ENCODE data around the gene COX7A2L.
"Not testable (repeated sequence)": the region's sequence is repeated elsewhere in the genome, so short reads cannot be mapped to it uniquely, and the experiment has no call there.

COX7A2L gene

DNA sequence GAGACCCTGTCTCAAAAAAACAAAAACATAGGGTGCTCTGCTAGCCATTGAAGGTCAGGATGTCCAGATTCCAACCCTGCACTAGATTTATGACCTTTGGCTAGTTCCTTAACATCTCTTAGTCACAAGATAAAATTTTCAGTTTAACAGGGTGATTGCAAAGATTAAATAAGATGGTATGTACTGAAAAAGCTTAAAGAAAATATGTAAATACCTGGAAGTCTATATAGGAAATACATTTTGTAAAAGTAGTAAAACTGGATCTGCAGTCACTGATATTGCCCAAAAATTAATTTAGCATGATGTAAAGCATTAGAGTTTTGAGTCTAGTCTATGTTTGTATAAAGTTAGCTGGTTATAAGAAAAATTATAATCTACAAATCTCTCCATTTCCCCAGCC, 5.4 kb upstream of the COX7A2L start:
- DNase-seq = no peak

DNA sequence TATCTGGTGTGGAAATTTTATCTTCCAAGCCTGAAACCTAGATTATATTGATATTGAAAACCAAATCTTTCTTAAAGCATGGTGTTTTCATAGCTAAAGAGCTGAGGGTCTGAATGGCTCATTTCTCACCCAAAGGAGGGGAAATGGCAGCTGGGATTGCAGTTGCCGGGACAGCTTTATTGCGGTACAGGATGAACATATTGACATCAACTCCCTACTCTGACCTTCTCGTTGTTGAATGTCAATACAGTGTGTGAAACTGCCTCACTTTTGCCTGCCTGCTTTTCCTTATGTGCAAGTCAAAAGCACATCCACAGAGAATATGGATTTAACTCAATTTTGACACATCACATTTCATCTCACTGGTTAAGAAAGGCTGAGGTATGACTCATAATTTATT, 3.6 kb upstream of the COX7A2L start:
- no peak for DNase-seq

DNA sequence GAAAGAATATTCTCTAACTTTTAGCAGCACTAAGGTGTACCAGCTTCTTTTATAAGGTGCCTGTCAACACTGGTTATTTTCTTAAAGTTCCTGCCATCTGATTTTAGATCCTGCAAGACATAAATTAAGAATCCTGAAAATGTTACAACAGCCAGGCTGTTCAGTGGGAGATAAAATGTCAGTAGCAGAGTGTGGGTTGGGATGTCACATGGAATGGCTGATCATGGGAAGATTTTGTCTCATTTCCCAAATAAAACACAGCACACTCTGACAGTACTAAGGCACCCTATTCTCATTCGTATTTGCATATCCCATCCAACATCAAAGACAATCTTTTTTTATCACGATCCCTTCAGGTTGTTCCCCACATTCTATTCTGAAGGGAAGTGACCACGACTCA, 2.4 kb upstream of the COX7A2L start:
- no peak for DNase-seq

DNA sequence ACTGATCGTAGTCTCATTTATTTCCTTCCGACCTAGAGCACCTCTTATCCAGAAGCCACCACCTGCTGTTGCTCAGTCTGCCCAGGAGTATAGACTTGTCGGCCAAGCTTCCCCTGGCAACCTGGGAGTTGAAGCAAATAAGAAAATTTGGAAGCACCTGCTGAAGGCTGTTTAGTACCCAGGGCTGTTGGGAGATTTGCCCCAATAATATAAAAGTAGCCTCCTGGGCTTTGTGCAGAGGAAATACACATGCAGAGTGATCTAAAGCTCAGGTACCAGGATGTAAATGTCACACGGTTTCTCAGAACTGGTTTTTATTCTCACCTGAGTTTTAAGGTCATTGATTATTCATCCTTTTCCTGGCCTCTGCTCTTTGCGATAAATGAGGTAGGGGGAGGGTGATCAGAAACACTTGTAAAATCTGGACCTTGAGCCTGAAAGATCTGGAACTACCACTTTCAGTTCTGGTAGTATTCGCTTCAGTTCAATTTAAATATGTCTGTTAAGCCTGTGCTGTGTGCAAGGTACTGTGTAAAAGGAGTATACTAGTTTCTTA, 789 bp upstream of the COX7A2L start:
- DNase-seq = no peak

DNA sequence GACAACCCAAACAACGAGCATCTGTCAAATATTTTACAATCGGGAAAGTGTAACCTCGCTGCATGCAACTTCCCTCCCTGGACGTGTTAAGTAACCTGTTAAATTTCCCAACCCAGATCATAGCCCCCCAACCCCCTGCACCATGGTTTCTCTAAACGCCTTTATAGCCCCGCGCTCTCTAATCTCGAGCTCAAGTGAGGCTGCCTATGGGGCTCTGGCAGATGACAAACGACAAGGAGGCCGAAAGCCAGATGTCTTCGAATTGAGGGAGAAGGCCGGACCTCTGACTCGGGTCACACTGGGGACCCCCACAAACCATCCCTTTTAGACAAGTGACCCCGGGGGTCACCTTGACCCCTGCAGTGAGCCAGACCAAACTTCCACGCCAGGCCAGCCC, 526 bp downstream of the COX7A2L start:
- peak in 1 of 2 donors; percentile 10 for DNase-seq

DNA sequence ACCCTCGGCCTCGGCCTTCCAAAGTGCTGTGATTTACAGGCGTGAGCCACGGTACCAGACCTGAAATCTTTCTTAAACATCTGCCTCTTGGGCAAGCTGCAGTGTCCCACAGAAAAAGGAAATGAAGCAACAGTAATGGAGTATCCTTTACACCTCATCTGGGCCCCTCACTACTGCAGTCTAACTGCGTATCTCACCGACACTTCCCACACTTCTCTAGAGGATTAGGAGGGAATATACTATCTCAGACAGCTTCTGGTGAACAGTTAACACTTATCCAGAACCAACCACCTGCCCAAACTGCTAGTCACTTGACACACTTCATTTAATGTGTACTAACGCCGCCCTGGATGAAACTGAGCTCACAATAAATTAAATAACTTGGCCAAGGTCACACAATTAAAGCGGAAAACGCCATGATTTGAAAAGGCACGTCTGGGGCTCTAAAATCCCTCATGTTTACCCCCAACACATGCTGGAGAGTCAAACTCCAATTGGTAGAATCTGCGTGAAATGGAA, 993 bp downstream of the COX7A2L start:
- DNase-seq = peak; percentile 6 to 30

DNA sequence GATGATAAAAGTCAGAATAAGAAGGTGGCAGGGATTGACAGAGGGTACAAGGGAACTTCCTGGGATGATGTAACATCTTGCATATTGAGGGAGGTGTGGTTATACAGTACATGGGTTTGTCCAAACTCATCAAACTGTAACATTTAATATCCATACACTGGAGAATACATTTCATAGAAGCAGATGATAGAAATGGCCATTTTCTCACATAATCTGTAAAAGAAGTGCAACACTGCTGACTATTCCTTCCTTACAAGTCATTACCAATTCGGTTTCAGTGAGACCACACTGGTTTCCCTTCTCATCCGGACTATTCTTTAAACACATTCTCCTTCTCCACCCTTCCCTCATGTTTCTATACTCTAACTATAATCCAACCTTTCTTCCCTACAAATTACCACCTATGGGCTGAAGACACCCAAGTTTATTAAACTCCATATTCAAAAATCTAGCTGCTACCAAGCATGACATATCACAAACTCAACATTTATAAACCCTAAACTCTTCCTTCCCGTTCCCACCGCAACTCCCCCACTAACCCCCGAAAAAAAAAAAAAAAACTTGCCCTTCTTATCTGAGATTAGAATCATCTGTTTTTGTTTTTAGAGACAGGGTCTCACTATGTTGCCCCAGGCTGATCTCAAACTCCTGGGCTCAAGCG, 1.6 kb downstream of the COX7A2L start:
- DNase-seq = peak in 1 of 2 donors; percentile 7

DNA sequence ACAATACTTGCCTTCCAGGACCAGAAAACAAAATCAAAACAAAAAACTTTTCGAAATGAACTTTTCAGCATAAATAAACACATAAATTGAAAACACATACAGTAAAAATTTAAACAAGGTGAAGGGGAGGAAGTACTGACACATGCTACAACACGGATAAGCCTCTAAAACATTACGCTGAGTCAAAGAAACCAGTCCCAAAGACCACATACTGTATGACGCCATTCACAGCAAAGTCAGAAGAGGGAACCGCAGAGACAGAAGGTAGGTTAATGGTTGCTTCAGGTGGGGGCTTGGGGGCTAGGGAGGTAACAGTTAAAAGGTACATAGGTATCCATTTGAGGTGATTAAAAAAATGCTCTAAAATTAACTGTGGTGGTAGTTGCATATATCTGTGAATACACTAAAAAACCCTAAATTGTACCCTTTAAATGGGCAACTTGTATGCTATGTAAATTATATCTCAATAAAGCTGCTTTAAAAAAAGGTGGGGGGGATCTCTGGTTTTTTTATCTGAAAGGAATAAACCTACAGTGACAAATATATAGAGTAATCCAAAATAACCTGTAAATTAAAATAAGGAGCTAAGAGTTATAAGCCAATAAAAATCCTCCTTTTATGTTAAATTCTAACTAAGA, 7.1 kb downstream of the COX7A2L start:
- no peak for DNase-seq

DNA sequence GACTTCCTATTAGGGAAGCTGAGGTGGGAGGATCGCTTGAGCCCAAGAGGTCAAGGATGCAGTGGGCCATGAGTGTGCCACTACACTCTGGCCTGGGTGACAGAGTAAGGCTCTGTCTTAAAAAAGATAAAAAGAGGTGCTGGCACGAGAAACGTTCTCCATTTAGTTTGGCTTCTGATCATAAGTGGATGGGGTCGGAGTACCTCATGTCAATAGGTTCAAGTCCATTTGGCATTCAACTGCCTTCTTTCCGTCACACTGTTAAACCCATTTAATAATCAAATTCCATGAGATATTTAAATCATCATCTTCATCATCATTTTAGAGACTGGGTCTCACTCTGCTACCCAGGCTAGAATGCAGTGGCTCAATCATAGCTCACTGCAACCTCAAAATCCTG, 9.2 kb downstream of the COX7A2L start:
- no peak for DNase-seq

DNA sequence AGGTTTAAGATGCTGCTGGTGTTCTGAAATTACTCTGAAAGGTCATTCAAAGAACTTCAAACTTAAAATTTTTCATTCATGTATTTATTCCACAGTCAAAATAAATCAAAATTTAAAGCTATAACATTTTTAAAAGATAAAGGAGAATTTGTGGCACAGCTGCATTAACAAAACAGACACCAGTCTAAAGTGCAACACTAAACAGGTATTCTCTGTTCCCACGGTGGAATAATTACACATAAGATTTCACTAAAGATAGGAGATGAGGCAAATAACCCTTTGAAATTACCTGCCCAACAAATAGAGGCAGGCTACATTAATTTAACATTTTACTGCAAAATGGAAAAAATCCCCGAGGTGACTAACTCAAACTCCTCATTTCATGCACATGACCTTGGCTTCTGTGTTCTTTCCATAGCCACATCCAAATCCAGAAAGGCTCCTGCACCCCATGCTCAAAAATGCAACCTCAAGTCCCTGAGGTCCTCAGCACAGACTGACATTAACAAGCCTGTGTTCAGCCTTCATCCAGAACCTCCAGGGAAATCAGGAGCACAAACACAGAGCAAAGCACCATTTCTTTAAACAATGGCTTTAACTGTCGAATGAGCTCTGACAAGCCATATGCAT, 10.5 kb downstream of the COX7A2L start:
- DNase-seq = no peak

DNA sequence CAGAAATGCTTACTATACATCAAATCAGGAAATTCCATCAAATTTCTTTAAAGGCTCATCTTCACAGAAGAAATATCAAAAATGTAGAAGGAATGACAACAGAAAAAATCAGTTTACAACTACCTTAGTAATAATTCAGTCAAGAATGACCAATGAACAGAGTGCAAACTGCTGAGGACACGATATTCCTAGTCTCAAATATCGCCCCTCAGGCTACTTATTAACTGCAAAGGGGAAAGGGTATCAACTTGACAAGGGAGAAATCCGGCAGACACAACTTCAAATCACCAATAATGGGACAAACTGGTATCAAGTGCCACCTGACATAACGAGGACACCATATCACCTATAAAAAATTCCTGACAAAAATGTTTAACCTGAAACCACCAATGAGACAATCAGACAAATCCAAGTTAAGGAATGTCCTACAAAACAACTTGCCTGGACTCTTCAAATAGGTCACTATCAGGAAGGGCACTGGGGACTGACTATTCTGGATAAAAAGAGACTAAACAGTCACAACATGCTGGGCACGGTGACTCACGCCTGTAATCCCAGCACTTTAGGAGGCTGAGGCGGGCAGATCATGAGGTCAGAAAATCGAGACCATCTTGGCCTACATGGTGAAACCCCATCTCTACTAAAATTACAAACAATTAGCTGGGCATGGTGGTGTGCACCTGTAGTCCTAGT, 12.8 kb downstream of the COX7A2L start:
- no peak for DNase-seq

DNA sequence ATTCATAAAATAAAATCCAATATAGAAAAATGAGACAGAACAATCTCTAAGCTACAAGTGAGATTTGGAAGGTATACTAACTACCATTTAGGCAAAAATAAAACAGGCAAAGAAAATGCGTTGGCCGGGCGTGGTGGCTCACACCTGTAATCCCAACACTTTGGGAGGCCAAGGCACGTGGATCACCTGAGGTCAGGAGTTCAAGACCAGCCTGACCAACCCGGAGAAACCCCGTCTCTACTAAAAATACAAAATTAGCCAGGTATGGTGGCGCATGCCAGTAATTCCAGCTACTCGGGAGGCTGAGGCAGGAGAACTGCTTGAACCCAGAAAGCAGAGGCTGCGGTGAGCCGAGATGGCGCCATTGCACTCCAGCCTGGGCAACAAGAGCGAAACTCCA, 13.5 kb downstream of the COX7A2L start:
- DNase-seq = not testable (repeated sequence)

DNA sequence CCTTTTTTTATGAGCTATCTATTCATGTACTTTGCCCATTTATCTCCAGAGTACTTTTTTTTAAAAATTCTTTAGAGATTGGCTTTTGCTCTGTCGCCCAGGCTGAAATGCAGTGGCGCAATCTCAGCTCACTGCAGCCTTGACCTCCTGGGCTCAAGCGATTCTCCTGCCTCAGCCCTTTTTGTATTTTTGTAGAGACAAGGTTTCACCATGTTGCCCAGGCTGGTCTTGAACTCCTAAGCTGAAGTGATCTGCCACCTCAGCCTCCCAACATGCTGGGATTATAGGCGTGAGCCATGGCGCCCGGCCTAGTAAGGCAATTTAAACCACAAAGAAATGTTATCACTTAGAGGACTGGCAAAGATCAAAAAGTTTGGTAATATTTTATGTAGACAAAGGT, 14.2 kb downstream of the COX7A2L start:
- not testable (repeated sequence) for DNase-seq

DNA sequence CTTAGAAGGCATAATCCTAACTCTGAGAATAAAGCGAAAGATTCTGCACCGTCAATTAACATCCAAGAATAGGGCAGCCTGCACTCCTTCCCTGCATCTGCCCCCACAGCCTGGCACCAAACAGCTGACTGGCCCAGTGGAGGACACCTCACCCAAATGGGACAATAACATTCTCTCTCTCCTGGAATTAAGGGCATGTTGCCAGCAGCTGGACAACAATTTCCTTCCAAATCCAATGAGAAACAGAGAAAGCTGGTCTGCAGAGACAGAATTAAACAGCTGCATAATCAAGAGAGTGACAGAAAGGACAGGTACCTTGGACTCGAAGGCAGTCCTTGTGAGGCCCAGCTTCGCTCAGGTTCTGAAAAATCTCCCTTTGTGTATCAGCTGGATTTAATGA, 15.0 kb downstream of the COX7A2L start:
- no peak for DNase-seq

DNA sequence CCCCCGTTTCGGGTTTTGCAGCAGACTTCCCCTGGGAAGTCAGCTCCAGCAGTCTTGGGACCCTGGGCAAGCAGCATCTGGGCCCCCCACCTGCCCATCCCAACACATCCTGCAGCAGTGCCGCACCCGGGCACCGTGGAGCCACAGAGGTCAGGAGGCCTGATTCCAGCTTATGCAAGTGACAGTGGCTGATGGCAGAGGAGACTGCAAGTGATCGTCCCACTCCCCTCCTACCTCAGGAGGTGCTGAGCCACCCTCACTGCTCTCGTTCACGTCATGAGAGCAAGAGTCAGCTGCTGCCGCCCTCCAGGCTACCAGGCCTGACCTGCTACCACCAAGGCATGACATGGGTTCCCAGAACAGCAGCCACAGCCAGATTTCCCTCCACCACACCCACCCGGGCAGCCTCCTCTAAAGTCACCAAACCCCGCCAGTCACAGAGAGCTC, 18.2 kb downstream of the COX7A2L start:
- DNase-seq = no peak

DNA sequence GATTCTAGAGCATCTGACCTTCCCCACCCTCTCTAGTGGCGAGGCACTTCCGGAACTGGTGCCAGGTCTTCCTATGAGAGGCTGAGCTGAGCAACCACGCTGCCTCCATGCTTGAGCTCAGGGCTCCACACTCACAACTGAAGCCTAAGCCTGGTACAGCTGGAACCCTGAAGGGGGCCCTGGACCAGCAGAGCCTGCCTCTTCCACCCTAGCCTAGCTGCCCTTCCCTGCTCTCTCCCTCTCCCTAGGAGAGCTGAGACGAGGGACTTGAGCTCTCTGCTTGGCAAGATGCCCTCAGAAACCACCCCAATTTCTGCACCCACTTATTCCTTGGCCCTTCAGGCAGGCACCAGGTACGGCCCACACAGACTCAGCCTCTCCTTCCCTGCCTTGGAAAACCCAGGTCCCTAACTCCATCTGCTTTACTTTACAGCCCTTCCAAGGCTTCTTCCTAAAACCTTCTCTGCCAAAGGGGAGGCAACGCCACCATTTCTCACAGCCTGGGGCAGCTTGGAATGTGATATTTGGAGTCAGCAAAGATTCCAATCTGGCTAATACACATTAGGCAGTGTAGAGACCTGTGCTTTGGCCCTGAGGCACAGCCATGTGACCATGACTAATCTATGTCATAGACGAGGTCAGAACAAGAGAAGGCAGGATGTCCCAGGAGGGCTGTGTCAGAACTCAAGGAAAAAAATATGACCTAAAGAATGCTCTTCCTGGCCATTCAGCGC, 18.8 kb downstream of the COX7A2L start:
- DNase-seq = no peak

DNA sequence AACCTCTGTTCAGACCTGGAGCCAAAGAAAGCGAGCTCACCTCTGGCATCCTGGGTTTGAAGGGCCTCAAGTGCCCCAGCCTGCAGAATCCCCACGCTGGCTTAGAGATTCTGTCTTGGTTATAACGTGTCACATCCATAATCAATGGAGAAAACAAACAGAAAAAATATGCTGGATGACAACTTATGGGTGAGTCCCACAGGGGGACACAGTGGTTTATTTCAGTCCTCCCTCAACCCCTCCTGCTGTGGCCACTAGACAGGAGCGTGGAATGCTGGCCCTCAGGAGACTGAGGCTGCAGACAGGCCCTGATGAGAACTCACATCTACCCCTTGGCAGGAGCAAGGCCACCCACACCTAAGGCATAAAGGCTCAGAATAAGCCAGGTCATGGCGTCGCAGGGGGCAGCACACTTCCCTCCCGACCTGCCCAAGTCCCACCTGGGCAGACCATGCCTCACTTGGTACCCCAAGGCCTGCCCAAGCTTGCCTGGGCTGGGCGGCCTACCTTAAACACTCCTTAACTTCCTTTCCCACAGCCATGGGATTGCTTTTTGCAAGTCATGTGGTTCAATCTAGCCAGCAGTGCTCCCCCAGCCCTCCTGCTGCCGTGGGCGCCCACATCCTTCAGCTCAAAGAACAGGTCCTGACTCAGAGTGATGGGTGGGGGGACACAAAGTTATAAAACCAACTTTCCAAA, 19.9 kb downstream of the COX7A2L start:
- no peak for DNase-seq

DNA sequence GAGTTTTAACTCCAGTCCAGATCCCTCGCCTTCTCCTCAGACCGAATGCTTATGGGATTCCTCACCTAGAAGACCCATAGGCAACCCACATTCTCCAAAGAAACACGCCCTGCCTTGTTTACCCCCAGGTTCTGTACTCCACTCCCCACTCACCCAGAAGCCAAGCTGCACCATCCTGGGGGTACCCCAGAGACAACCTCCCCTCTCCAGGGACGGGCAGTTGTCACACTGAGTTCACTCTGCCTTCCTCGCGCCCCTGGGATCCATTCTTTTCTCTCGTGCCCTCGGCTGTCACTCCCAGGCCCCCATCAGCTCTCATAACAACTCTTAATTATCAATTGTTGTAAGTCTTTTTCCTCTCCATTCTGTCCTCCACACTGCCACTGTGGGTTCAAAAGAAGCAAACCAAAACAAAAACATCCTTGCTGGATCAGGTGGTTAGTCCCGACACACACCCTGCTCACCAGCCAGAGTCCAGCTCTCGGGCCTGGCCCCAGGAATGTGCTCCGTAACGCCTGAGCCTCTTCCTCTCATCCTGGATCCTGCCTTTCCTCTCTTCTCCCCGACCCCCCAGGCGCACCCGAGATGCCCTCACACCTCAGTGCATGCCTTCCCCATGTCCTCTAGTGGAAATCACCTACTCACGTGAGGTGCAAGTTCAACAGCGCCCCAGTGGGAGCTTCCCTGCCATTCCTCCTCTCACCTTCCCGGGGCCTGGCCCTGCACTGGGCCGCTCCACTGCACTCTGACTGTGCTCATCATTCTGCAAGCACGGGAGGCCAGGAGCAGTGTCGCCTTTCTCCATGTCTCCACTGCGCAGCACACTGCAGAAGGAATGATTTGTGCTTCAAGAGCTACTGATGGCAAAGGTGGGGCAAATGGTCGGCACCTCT, 20.7 kb downstream of the COX7A2L start:
- DNase-seq = no peak

DNA sequence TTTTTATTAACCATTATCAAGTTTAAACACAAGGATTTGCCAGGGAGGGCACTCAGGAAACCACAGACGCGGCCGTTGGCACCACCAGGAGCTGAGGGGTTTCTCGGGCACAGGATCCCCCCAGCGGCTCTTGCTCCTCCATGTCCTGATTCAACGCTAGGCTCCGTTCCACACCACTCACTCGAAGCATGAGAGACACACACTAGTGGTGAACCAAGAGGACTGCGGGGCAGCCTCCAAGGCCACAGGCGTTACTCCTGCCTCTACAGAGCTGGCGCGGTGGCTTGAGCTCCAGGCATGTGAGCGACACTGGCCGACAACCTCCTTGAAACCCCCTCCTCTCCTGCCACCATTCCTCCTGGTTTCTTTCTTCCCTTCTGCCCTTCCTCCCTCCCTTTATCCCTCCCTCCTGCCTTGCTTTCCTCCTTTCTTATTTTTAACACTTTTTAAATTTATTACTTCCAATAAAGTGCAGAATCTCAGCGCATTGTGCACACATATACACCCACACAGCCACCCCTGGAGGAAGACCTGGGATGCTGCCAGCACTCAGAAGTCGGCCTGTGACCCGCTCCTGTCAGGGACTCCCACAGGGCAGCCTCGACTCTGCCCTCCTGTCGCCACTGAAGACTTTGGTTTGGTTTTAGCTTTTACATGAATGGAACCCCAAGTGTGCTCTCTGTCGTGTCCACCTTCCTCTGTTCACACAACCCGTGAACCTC, 21.7 kb downstream of the COX7A2L start:
- DNase-seq = no peak

DNA sequence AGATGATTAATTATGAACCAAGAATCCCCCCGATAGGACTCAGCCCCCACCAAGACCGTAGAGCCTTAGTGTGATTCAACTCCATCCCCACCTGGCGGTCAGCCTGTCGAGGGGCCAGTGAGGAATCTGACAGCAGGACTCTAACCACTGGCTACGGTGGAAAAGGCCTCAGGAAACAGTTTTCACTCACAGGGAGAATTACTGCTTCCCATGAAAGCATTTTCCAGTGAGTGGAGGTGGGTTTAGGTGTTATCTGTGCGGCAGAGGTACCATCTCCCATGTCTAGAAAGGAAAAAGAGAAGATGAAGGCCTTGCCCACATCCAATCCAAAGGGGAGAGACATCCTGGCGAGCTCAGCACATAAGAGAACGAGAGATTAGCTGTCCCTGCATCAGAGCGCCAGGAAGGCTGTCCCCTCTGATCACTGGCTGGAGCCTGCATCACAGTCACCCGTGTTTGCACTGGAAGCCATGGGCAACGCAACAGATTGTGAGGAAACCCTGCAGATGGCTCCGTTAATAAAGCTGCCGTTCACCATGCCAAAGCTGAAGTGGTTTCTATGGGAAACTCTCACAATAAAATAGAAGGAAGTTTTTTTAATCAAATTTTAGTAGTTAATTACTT, 22.3 kb downstream of the COX7A2L start:
- no peak for DNase-seq

Data from CD4-positive, alpha-beta T cell treated with Interferon alpha-2 for 1 hour (primary cell).